BJ (cell line): ENCODE results near the gene CYP4F2. TPM values are rescaled to one million over a fixed set of nuclear protein-coding genes. Genes with fewer than 3 reads are reported as not detected.
"Not testable (repeated sequence)": the region's sequence is repeated elsewhere in the genome, so short reads cannot be mapped to it uniquely, and the experiment has no call there.

Experiments
- CTCF ChIA-PET: fragments of 350-600 bp; formaldehyde crosslinking; extraction: SDS; loops from one replicate; lab custom pipeline; 2021; ENCODE audit warnings: antibody characterized with exemption, inconsistent platforms; lab: Yijun Ruan, JAX
- POLR2A ChIA-PET: fragments of 300-600 bp; sonication (Branson Sonifier 250); formaldehyde crosslinking; extraction: SDS; loops from one replicate; lab custom pipeline; 2021; ENCODE audit warnings: antibody characterized with exemption; lab: Charles Lee
- DNase-seq: peaks from one replicate; pipeline ENCODE4 v3.0.0-alpha.2; 2011; ENCODE audit warnings: low read depth
- H3K27me3 ChIP-seq: 2 replicates; pipeline ENCODE4 v1.6.0; 2011; ENCODE audit warnings: low read length; ENCODE audit not compliant: control insufficient read depth, insufficient read depth
- H3K36me3 ChIP-seq: 2 replicates; pipeline ENCODE4 v1.5.1; 2011; ENCODE audit warnings: low read length; ENCODE audit not compliant: control insufficient read depth, insufficient read depth
- H3K4me3 ChIP-seq: 2 replicates; pipeline ENCODE4 v1.5.1; 2011; ENCODE audit warnings: low read depth, mild to moderate bottlenecking, control low read depth, low read length
- polyA plus RNA-seq: library from polyadenylated mRNA; depleted of rRNA; stranded (reverse); fragments of >200 nt; gene quantifications from 2 replicates; pipeline ENCODE4 v1.2.3, GENCODE V29; 2011
- TF ChIP-seq, protein P1 (sequence below): IDR thresholded peaks from 2 replicates; pipeline ENCODE4 v1.5.1; 2011; ENCODE audit warnings: low read depth, mild to moderate bottlenecking, control low read depth, inconsistent platforms, low read length, moderate library complexity; ENCODE audit not compliant: insufficient read depth

CYP4F2 gene
- polyA plus RNA-seq, 1 experiment, result not detected

- H3K4me3 ChIP-seq, result no peak overlapping the region
- TF ChIP-seq, protein P1, sequence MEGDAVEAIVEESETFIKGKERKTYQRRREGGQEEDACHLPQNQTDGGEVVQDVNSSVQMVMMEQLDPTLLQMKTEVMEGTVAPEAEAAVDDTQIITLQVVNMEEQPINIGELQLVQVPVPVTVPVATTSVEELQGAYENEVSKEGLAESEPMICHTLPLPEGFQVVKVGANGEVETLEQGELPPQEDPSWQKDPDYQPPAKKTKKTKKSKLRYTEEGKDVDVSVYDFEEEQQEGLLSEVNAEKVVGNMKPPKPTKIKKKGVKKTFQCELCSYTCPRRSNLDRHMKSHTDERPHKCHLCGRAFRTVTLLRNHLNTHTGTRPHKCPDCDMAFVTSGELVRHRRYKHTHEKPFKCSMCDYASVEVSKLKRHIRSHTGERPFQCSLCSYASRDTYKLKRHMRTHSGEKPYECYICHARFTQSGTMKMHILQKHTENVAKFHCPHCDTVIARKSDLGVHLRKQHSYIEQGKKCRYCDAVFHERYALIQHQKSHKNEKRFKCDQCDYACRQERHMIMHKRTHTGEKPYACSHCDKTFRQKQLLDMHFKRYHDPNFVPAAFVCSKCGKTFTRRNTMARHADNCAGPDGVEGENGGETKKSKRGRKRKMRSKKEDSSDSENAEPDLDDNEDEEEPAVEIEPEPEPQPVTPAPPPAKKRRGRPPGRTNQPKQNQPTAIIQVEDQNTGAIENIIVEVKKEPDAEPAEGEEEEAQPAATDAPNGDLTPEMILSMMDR, result no peak
- H3K36me3 ChIP-seq, result no peaks in the 10 kb centered on the region
- ChIA-PET CTCF (no interaction called here), POLR2A (no interaction called here)
- DNase-seq, result no peak
- H3K27me3 ChIP-seq, result no peaks in the 10 kb centered on the region
Measured at GRCh38 chr19:15900504-15900903, 2.6 kb upstream of the CYP4F2 start.

DNA sequence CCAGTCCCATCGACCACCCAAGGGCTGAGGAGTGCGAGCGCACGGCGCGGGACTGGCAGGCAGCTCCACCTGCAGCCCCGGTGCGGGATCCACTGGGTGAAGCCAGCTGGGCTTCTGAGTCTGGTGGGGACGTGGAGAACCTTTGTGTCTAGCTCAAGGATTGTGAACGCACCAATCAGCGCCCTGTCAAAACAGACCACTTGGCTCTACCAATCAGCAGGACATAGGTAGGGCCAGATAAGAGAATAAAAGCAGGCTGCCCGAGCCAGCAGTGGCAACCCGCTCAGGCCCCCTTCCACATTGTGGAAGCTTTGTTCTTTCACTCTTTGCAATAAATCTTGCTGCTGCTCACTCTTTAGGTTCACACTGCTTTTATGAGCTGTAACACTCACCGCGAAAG lies 2.2 kb upstream of the CYP4F2 start:
- H3K27me3 ChIP-seq, CTCF ChIA-PET, DNase-seq, POLR2A ChIA-PET, H3K36me3 ChIP-seq, H3K4me3 ChIP-seq: not testable (repeated sequence)

DNA sequence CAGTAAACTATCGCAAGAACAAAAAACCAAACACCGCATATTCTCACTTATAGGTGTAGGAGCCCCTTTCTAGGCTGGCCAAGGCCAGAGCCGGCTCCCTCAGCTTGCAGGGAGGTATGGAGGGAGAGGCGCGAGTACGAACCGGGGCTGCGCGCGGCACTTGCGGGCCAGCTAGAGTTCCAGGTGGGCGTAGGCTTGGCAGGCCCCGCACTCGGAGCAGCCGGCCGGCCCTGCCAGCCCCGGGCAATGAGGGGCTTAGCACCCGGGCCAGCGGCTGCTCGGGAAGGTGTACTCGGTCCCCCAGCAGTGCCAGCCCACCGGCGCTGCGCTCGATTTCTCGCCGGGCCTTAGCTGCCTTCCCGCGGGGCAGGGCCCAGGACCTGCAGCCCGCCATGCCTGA lies 1.7 kb upstream of the CYP4F2 start:
- H3K4me3 ChIP-seq, DNase-seq, H3K36me3 ChIP-seq, CTCF ChIA-PET, H3K27me3 ChIP-seq, POLR2A ChIA-PET: not testable (repeated sequence)

DNA sequence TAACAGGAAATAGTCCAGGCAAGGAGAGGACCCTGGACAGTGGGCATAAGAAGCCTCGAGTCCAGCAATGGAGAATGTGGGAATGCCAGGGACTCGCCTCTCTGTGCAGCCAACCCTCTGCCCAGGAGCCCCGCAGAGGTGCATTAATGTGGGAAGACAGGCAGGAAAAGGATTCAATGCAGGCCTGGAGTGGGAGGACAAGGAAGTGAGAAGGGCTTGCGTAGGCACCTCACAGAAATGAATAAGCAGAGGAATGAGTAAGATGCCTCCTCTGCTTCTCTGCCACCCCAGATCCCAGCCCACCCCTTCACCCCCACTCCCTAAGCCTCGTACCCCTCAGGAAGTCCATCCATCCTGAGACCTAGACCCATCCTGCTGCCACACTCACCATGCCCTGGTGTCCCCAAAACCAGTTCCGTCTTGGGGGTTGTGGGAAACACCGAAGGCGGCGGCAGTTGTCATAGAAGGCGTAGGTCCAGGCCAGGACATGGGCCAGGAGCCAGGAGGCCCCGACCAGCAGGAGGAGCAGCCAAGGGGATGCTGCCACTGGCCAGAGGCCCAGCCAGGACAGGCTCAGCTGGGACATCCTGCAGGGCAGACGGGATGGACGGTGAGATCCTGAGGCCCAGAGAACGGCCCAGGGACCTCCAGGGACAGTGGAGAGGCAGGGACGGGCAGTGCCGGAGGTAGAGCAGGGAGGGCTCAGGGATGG lies 692 bp downstream of the CYP4F2 start:
- ChIA-PET CTCF (no interaction called here), POLR2A (no interaction called here)
- TF ChIP-seq, protein P1, result no peak
- no peaks in the 10 kb centered on the region for H3K27me3 ChIP-seq
- no peaks in the 10 kb centered on the region for H3K36me3 ChIP-seq
- H3K4me3 ChIP-seq, result no peak overlapping the region
- no peak for DNase-seq

DNA sequence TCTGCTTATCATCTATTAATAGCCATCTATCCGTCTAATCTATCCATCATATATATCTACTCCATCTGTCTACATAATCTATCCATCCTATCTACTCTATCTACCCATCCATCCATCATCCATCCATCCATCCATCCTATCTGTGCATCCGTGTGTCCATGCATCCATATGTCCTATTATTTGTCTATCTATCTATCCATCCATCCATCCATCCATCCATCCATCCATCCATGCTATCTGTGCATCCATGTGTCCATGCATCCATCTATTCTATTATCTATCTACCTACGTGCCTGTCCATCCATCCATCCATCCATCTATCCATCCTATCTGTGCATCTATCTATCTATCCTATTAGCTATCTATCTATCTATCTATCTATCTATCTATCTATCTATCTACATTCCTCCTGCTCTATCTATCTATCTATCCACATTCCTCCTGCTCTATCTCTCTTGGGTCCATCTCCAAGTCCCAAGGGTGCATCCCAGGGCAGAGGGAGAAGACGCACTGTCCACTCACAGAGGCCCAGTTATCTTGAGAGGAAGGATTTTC lies 1.9 kb downstream of the CYP4F2 start:
- CTCF ChIA-PET, result no interaction called here
- no peak overlapping the region for H3K4me3 ChIP-seq
- TF ChIP-seq, protein P1, result no peak
- no peaks in the 10 kb centered on the region for H3K36me3 ChIP-seq
- DNase-seq, result no peak
- H3K27me3 ChIP-seq, result no peaks in the 10 kb centered on the region
- POLR2A ChIA-PET, result no interaction called here

GRCh38 chr19:15894359-15894758 lies 3.5 kb downstream of the CYP4F2 start:
- TF ChIP-seq, protein P1, result no peak
- ChIA-PET POLR2A (no interaction called here), CTCF (no interaction called here)
- Histone ChIP-seq H3K27me3 (no peaks in the 10 kb centered on the region), H3K36me3 (no peaks in the 10 kb centered on the region), H3K4me3 (no peak overlapping the region)
- no peak for DNase-seq
